Measurements from ENCODE around the gene PPP1R13L.

Gene PPP1R13L

DNA sequence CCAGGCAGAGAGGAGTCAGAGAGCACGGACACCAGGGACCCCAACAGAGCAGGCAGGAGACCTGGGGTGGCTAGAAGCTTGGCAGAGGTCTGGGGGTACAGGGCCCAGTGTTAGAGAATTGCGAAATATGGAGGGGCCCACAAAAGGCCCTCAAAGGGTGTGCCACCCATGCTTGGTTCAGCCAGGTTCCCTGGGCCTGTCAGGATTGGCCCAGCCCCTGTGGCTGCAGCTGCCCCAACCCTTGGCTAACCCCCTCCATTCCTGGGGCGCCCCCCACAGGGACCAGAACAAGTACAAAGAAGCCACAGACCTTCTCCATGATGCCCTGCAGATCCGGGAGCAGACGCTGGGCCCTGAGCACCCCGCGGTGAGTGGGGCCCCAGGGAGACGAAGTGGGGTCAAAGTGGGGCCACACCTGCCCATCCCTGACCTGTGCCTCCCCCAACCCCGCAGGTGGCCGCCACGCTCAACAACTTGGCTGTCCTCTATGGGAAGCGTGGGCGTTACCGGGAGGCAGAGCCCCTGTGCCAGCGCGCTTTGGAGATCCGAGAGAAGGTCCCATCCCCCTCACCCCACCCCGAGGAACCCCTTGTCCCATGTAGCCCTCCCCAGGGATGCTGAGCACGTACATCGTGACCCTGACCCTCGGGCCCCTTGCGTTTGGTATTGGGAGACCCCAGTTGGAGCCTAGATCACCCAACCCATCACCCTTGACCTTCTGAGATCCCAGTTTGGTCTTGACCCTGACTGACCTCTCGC, 56.3 kb downstream of the PPP1R13L start:
- H3K36me3 ChIP-seq = peaks cover 21% of the 10 kb centered on the region
- H3K4me1 ChIP-seq (ENCODE audit: control insufficient read depth in 1 of 2, insufficient read depth in 1 of 2, low read depth in 1 of 2, low read length in 1 of 2) = no peaks in the 10 kb centered on the region
- no peaks in the 10 kb centered on the region for H3K9me3 ChIP-seq
- H3K27me3 ChIP-seq = peaks cover 39% of the 10 kb centered on the region
- TF ChIP-seq, protein P1, sequence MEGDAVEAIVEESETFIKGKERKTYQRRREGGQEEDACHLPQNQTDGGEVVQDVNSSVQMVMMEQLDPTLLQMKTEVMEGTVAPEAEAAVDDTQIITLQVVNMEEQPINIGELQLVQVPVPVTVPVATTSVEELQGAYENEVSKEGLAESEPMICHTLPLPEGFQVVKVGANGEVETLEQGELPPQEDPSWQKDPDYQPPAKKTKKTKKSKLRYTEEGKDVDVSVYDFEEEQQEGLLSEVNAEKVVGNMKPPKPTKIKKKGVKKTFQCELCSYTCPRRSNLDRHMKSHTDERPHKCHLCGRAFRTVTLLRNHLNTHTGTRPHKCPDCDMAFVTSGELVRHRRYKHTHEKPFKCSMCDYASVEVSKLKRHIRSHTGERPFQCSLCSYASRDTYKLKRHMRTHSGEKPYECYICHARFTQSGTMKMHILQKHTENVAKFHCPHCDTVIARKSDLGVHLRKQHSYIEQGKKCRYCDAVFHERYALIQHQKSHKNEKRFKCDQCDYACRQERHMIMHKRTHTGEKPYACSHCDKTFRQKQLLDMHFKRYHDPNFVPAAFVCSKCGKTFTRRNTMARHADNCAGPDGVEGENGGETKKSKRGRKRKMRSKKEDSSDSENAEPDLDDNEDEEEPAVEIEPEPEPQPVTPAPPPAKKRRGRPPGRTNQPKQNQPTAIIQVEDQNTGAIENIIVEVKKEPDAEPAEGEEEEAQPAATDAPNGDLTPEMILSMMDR (IDR thresholded peaks at IDR 0.05) = no peak
- H3K4me3 ChIP-seq (ENCODE audit: low read depth in 1 of 2, low read length in 1 of 2) = no peak overlapping the region
- H3K27ac ChIP-seq = no peak overlapping the region

DNA sequence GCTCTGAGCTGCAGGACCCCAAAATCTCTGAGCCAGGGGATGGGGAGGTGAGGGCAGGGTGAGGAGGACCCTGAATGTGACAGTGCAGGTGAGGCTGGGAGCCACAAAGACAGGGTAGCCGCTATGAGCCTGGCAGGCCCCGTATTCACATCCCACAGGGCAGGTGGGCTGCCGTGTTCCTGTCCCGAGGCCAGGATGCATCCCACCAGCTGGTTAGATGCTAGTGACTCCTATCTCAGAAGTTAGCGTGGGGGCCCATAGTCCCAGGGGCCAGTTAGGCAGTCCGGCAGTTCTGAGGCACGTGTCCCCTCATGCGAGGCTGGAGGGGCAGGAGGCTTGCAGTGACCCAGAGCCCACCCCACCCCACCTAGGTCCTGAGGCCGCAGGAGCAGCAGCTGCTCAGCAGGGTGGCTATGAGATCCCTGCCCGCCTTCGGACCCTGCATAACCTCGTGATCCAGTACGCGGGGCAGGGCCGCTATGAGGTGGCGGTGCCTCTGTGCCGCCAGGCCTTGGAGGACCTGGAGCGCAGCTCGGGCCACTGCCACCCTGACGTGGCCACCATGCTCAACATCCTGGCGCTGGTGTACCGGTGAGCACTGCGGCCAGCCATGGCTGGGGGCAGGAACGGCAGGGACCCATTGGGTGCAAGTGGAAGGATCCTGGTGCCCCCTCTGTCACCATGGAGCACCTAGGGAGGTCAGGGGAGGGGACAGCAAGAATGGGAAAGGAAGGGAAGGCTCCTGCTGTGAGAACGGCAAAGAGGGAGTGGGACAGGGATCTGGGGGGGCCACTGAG, 57.1 kb downstream of the PPP1R13L start:
- H3K4me3 ChIP-seq (ENCODE audit: low read depth in 1 of 2, low read length in 1 of 2) = no peak overlapping the region
- peaks cover 47% of the 10 kb centered on the region for H3K27me3 ChIP-seq
- no peaks in the 10 kb centered on the region for H3K9me3 ChIP-seq
- TF ChIP-seq, protein P1 (IDR thresholded peaks at IDR 0.05) = no peak
- H3K36me3 ChIP-seq = peaks cover 19% of the 10 kb centered on the region
- H3K4me1 ChIP-seq (ENCODE audit: control insufficient read depth in 1 of 2, insufficient read depth in 1 of 2, low read depth in 1 of 2, low read length in 1 of 2) = no peaks in the 10 kb centered on the region
- H3K27ac ChIP-seq = no peak overlapping the region

DNA sequence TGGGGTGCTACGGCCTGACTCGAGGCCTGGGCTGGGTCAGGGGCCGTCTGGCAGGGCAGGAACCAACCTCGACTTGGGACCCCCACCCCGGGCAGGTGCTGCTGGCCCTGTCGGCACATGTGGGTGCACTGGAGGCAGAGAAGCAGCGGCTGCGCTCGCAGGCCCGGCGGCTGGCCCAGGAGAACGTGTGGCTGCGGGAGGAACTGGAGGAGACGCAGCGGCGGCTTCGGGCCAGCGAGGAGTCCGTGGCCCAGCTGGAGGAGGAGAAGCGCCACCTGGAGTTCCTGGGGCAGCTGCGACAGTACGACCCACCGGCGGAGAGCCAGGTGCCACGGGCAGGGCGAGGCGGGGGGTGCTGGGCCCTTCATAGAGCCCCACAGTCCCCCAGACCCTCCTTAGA, 58.4 kb downstream of the PPP1R13L start:
- no peak overlapping the region for H3K4me3 ChIP-seq (ENCODE audit: low read depth in 1 of 2, low read length in 1 of 2)
- H3K27me3 ChIP-seq = peaks cover 60% of the 10 kb centered on the region
- no peak overlapping the region for H3K27ac ChIP-seq
- H3K9me3 ChIP-seq = no peaks in the 10 kb centered on the region
- TF ChIP-seq, protein P1 (IDR thresholded peaks at IDR 0.05) = no peak
- H3K4me1 ChIP-seq (ENCODE audit: control insufficient read depth in 1 of 2, insufficient read depth in 1 of 2, low read depth in 1 of 2, low read length in 1 of 2) = no peaks in the 10 kb centered on the region
- H3K36me3 ChIP-seq = peaks cover 6% of the 10 kb centered on the region

DNA sequence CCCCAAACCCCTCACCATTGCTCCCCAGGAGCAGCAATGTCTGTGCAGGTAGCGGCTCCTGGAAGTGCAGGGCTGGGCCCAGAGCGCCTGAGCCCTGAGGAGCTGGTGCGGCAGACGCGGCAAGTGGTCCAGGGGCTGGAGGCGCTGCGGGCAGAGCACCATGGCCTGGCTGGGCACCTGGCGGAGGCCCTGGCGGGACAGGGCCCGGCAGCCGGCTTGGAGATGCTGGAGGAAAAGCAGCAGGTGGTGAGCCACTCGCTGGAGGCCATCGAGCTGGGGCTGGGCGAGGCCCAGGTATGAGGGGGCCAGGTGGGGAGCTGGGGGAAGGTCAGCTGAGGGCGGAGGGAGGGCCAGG, 59.4 kb downstream of the PPP1R13L start:
- TF ChIP-seq, protein P1 (IDR thresholded peaks at IDR 0.05) = no peak
- Histone ChIP-seq H3K36me3 (no peaks in the 10 kb centered on the region), H3K9me3 (no peaks in the 10 kb centered on the region), H3K27me3 (peaks cover 70% of the 10 kb centered on the region), H3K27ac (no peak overlapping the region), H3K4me1 (ENCODE audit: control insufficient read depth in 1 of 2, insufficient read depth in 1 of 2, low read depth in 1 of 2, low read length in 1 of 2) (peaks cover 0 to 5% of the 10 kb centered on the region in 2 experiments), H3K4me3 (ENCODE audit: low read depth in 1 of 2, low read length in 1 of 2) (no peak overlapping the region)

DNA sequence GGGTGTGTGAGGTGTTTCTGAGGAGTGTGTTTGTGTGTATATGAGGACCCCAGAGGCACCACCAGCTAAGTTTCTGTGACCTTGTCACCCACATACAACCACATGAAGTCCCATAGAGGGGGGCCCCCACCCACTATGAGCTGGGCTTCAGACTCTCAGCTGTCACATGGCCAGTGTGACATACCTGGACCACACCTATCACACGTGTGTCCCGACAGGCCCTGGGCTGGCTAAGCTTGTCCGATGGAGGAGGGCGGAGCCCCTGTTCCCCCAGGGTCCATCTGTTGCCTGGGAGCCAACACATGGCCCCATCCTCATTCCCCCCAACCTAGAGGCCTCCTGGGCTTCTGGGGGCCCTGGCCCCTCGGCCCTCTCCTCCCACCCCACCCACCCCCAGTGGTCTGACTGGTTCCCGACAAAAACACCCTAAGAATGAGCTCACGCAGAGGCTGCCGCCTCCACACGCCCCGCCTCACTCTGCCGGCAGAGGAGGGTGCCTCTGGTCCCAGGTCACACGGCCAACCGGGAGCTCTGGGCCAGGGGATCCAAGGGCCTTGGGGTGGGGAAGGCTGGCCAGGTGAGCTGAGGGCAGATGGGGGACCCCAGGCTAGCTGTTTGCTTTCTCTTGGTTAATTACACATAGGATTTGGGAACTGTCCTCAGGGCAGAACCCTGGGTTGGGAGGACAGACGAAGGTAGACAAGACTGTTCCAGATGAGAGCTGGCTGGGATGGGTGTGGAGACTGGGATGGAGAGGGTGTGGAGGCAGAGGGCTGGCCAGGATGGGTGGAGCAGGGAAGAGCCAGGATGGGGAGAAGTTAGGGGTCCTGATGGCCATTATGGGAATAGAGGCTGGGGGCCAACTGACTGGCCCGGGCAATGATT, 60.0 kb downstream of the PPP1R13L start:
- no peaks in the 10 kb centered on the region for H3K9me3 ChIP-seq
- H3K4me1 ChIP-seq (ENCODE audit: control insufficient read depth in 1 of 2, insufficient read depth in 1 of 2, low read depth in 1 of 2, low read length in 1 of 2) = peaks cover 0 to 7% of the 10 kb centered on the region in 2 experiments
- H3K36me3 ChIP-seq = no peaks in the 10 kb centered on the region
- H3K27me3 ChIP-seq = peaks cover 76% of the 10 kb centered on the region
- TF ChIP-seq, protein P1 (IDR thresholded peaks at IDR 0.05) = no peak
- H3K27ac ChIP-seq = no peak overlapping the region
- no peak overlapping the region for H3K4me3 ChIP-seq (ENCODE audit: low read depth in 1 of 2, low read length in 1 of 2)

Measured in neutrophil (primary cell).